HepG2 (cell line): ENCODE results near the gene NFIC. TPM values are rescaled to one million over a fixed set of nuclear protein-coding genes. Genes with fewer than 3 reads are reported as not detected.

ENCODE experiments used
- CBX2 ChIP-seq, 2 experiments: fragments of 200-600 bp in 1 of 2; sonication (generic); formaldehyde crosslinking in 1 of 2; IDR thresholded peaks; 2 replicates each; pipeline versions ENCODE4 v1.7.0 to v1.8.1; 2018 to 2022; ENCODE audit warnings: low read depth in 2 of 2, low read length in 1 of 2, mild to moderate bottlenecking in 1 of 2, missing genetic modification reagents in 1 of 2
- DMAP1 ChIP-seq: IDR thresholded peaks from 2 replicates; pipeline ENCODE4 v1.6.1; 2016
- ELF1 ChIP-seq: sonication (generic); formaldehyde crosslinking; IDR thresholded peaks from 2 replicates; pipeline ENCODE4 v1.4.0; 2020; ENCODE audit warnings: missing genetic modification reagents
- EP300 ChIP-seq, 3 experiments: sonication (generic) in 1 of 3; formaldehyde crosslinking in 1 of 3; IDR thresholded peaks; 2 replicates each; pipeline versions ENCODE4 v1.5.1 to v1.6.1; 2011 to 2020; ENCODE audit warnings: low read depth in 2 of 3, low read length in 2 of 3, borderline replicate concordance in 1 of 3, improper control_type of control experiment in 1 of 3, mild to moderate bottlenecking in 1 of 3, missing genetic modification reagents in 1 of 3, moderate library complexity in 1 of 3
- ESRRA ChIP-seq: sonication (generic); formaldehyde crosslinking; IDR thresholded peaks from 2 replicates; pipeline ENCODE4 v1.5.1; 2020; ENCODE audit warnings: mild to moderate bottlenecking, low read depth, missing genetic modification reagents
- FOXJ3 ChIP-seq: sonication (generic); formaldehyde crosslinking; IDR thresholded peaks from 2 replicates; pipeline ENCODE4 v1.4.0; 2020; ENCODE audit warnings: missing genetic modification reagents, mild to moderate bottlenecking, borderline replicate concordance
- FOXM1 ChIP-seq: sonication (generic); formaldehyde crosslinking; IDR thresholded peaks from 2 replicates; pipeline ENCODE4 v1.5.0; 2020; ENCODE audit warnings: missing genetic modification reagents
- KAT7 ChIP-seq: IDR thresholded peaks from 2 replicates; pipeline ENCODE4 v1.6.1; 2018; ENCODE audit warnings: borderline replicate concordance, missing compliant biosample characterization
- KLF12 ChIP-seq: sonication (generic); formaldehyde crosslinking; IDR thresholded peaks from 2 replicates; pipeline ENCODE4 v1.4.0; 2020; ENCODE audit warnings: missing genetic modification reagents, borderline replicate concordance
- MED8 ChIP-seq: sonication (generic); formaldehyde crosslinking; IDR thresholded peaks from 2 replicates; pipeline ENCODE4 v1.8.1; 2023; ENCODE audit warnings: mild to moderate bottlenecking, missing genetic modification reagents; ENCODE audit not compliant: insufficient replicate concordance
- PHF21A ChIP-seq: sonication (generic); formaldehyde crosslinking; IDR thresholded peaks from 2 replicates; pipeline ENCODE4 v1.5.0; 2020; ENCODE audit warnings: mild to moderate bottlenecking, missing genetic modification reagents
- SP140L ChIP-seq: sonication (generic); formaldehyde crosslinking; IDR thresholded peaks from 2 replicates; pipeline ENCODE4 v1.4.0; 2020; ENCODE audit warnings: missing genetic modification reagents, borderline replicate concordance
- SP2 ChIP-seq: sonication (generic); formaldehyde crosslinking; IDR thresholded peaks from 2 replicates; pipeline ENCODE4 v1.5.1; 2020; ENCODE audit warnings: mild to moderate bottlenecking, missing genetic modification reagents
- U2AF1 ChIP-seq: fragments of 200-400 bp; formaldehyde crosslinking; optimal IDR thresholded peaks from 2 replicates; pipeline ENCODE3; 2017; ENCODE audit warnings: mild to moderate bottlenecking, low read depth, low read length
- WIZ ChIP-seq: sonication (generic); formaldehyde crosslinking; IDR thresholded peaks from 2 replicates; pipeline ENCODE4 v1.5.1; 2020; ENCODE audit warnings: mild to moderate bottlenecking, missing genetic modification reagents
- YEATS4 ChIP-seq: sonication (generic); formaldehyde crosslinking; IDR thresholded peaks from 2 replicates; pipeline ENCODE4 v1.4.0; 2020; ENCODE audit warnings: missing genetic modification reagents, borderline replicate concordance
- ZNF383 ChIP-seq: sonication (generic); formaldehyde crosslinking; IDR thresholded peaks from 2 replicates; pipeline ENCODE4 v1.4.0; 2020; ENCODE audit warnings: missing genetic modification reagents, mild to moderate bottlenecking, borderline replicate concordance
- ZNF451 ChIP-seq: sonication (generic); formaldehyde crosslinking; IDR thresholded peaks from 2 replicates; pipeline ENCODE4 v1.5.0; 2020; ENCODE audit warnings: mild to moderate bottlenecking, missing genetic modification reagents
- ZNF557 ChIP-seq: sonication (generic); formaldehyde crosslinking; IDR thresholded peaks from 2 replicates; pipeline ENCODE4 v1.4.0; 2020; ENCODE audit warnings: missing genetic modification reagents
- ZNF570 ChIP-seq: sonication (generic); formaldehyde crosslinking; IDR thresholded peaks from 2 replicates; pipeline ENCODE4 v1.4.0; 2020; ENCODE audit warnings: mild to moderate bottlenecking, missing genetic modification reagents, borderline replicate concordance
- ZNF780A ChIP-seq: sonication (generic); formaldehyde crosslinking; IDR thresholded peaks from 2 replicates; pipeline ENCODE4 v1.8.0; 2022; ENCODE audit warnings: mild to moderate bottlenecking, missing genetic modification reagents, moderate library complexity
- polyA plus RNA-seq, 8 experiments: library from polyadenylated mRNA; depleted of rRNA in 3 of 8; stranded (reverse) in 7 of 8; unstranded in 1 of 8; fragments of >200 nt; fragmentation: Illumina TruSeq in 4 of 8; extraction: Trizol in 4 of 8; gene quantifications; 2 replicates each; pipeline versions ENCODE4 v1.2.1 to v1.2.3, GENCODE V29; 2011 to 2016; ENCODE audit warnings: low read depth in 4 of 8, missing spikeins in 1 of 8, mixed read lengths in 1 of 8; ENCODE audit not compliant: insufficient read depth in 1 of 8
- total RNA-seq, 5 experiments: library from RNA; depleted of rRNA; stranded (reverse); fragments of >200 nt; fragmentation: Illumina TruSeq; extraction: Trizol; gene quantifications; 2 replicates each; pipeline ENCODE4 v1.2.3, GENCODE V29; 2016; ENCODE audit warnings: low read depth in 1 of 5
- TF ChIP-seq, protein P1 (sequence below): sonication (generic); formaldehyde crosslinking; IDR thresholded peaks from 2 replicates; pipeline ENCODE4 v1.5.1; 2020; ENCODE audit warnings: missing genetic modification reagents, mild to moderate bottlenecking, borderline replicate concordance
- TF ChIP-seq, protein P2 (sequence below): sonication (generic); formaldehyde crosslinking; IDR thresholded peaks from 2 replicates; pipeline ENCODE4 v1.4.0; 2020; ENCODE audit warnings: mild to moderate bottlenecking, missing genetic modification reagents
- TF ChIP-seq, protein P3 (sequence below): sonication (generic); formaldehyde crosslinking; IDR thresholded peaks from 2 replicates; pipeline ENCODE4 v1.5.0; 2020; ENCODE audit warnings: missing genetic modification reagents
- TF ChIP-seq, protein P4 (sequence below): sonication (generic); formaldehyde crosslinking; IDR thresholded peaks from 2 replicates; pipeline ENCODE4 v1.4.0; 2020; ENCODE audit warnings: mild to moderate bottlenecking, missing genetic modification reagents
- TF ChIP-seq, protein P5 (sequence below): sonication (generic); formaldehyde crosslinking; IDR thresholded peaks from 2 replicates; pipeline ENCODE4 v1.4.0; 2020; ENCODE audit warnings: mild to moderate bottlenecking, missing genetic modification reagents

Gene NFIC
- total and polyA plus RNA-seq, 2 of the 13 experiments (the other 11 are each of a cell fraction or from before 2014, with no cell fraction given) = 1.3 to 2.5 TPM

DNA sequence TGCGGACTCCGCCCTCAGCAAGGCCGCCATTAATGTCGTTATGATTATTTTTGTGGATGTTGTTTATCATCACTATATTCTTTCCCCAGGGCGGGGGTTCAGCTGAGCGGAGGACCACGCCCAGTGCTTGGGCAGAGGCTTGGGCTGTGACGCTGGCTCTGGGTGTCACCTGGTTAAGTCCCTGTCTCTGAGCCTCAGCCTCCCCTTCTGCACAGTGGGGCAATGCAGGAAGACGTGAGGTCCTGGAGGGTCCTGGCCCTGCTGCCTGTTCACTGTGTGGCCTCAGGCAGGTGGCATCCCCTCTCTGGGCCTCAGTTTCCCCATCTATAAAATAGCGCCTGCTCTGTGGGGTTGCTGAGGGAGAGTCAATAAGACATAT lies 32.5 kb downstream of the NFIC start (continued):
- TF ChIP-seq, protein P1, sequence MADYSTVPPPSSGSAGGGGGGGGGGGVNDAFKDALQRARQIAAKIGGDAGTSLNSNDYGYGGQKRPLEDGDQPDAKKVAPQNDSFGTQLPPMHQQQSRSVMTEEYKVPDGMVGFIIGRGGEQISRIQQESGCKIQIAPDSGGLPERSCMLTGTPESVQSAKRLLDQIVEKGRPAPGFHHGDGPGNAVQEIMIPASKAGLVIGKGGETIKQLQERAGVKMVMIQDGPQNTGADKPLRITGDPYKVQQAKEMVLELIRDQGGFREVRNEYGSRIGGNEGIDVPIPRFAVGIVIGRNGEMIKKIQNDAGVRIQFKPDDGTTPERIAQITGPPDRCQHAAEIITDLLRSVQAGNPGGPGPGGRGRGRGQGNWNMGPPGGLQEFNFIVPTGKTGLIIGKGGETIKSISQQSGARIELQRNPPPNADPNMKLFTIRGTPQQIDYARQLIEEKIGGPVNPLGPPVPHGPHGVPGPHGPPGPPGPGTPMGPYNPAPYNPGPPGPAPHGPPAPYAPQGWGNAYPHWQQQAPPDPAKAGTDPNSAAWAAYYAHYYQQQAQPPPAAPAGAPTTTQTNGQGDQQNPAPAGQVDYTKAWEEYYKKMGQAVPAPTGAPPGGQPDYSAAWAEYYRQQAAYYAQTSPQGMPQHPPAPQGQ (CRISPR knock-in tag) = no peak
- no peak for TF ChIP-seq ZNF383
- TF ChIP-seq SP2 = no peak
- TF ChIP-seq ZNF570 (CRISPR knock-in tag) = no peak
- 0 out of 2 replicates have a peak, but pooled peaks have one; percentile 11 for TF ChIP-seq SP140L (CRISPR knock-in tag)
- TF ChIP-seq ZNF557 (CRISPR knock-in tag) = no peak
- no peak for TF ChIP-seq FOXM1 (CRISPR knock-in tag)
- 0 out of 2 replicates have a peak, but pooled peaks have one; percentile 7 for TF ChIP-seq ESRRA (CRISPR knock-in tag)
- no peak for TF ChIP-seq WIZ (CRISPR knock-in tag)
- no peak for TF ChIP-seq MED8
- TF ChIP-seq, protein P2, sequence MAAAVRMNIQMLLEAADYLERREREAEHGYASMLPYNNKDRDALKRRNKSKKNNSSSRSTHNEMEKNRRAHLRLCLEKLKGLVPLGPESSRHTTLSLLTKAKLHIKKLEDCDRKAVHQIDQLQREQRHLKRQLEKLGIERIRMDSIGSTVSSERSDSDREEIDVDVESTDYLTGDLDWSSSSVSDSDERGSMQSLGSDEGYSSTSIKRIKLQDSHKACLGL (CRISPR knock-in tag) = 0 out of 2 replicates have a peak, but pooled peaks have one; percentile 18
- TF ChIP-seq ZNF780A (CRISPR knock-in tag) = no peak
- no peak for TF ChIP-seq ELF1 (CRISPR knock-in tag)
- TF ChIP-seq CBX2 (IDR thresholded peaks at IDR 0.05; ENCODE audit: low read depth, low read length) = no peak
- no peak for TF ChIP-seq CBX2 (CRISPR knock-in tag; IDR thresholded peaks at IDR 0.05; ENCODE audit: low read depth)
- TF ChIP-seq, protein P3, sequence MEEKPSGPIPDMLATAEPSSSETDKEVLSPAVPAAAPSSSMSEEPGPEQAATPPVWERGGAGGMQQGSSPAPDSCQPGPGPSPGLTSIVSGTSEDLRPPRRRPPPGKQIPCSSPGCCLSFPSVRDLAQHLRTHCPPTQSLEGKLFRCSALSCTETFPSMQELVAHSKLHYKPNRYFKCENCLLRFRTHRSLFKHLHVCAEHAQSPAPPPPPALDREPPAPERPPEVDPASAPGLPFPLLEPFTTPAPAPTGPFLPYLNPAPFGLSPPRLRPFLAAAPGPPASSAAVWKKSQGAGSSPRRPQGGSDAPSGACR = no peak
- no peak for TF ChIP-seq EP300 (IDR thresholded peaks at IDR 0.05; ENCODE audit: low read depth in 2 of 2, low read length in 2 of 2)
- 0 out of 2 replicates have a peak, but pooled peaks have one; percentile 5 for TF ChIP-seq EP300 (CRISPR knock-in tag; IDR thresholded peaks at IDR 0.05; ENCODE audit: borderline replicate concordance)
- TF ChIP-seq DMAP1 (CRISPR knock-in tag) = no peak; the same call in 1 of the 2 replicates
- TF ChIP-seq PHF21A (CRISPR knock-in tag) = 0 out of 2 replicates have a peak, but pooled peaks have one; percentile 7
- TF ChIP-seq ZNF451 (CRISPR knock-in tag) = no peak
- TF ChIP-seq, protein P4, sequence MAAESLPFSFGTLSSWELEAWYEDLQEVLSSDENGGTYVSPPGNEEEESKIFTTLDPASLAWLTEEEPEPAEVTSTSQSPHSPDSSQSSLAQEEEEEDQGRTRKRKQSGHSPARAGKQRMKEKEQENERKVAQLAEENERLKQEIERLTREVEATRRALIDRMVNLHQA = no peak
- peak; percentile 17; the same call in 1 of the 2 replicates for TF ChIP-seq KLF12 (CRISPR knock-in tag)
- TF ChIP-seq, protein P5, sequence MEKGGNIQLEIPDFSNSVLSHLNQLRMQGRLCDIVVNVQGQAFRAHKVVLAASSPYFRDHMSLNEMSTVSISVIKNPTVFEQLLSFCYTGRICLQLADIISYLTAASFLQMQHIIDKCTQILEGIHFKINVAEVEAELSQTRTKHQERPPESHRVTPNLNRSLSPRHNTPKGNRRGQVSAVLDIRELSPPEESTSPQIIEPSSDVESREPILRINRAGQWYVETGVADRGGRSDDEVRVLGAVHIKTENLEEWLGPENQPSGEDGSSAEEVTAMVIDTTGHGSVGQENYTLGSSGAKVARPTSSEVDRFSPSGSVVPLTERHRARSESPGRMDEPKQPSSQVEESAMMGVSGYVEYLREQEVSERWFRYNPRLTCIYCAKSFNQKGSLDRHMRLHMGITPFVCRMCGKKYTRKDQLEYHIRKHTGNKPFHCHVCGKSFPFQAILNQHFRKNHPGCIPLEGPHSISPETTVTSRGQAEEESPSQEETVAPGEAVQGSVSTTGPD (CRISPR knock-in tag) = 0 out of 2 replicates have a peak, but pooled peaks have one; percentile 35
- TF ChIP-seq YEATS4 (CRISPR knock-in tag) = no peak
- no peak for TF ChIP-seq KAT7 (CRISPR knock-in tag)
- no peak for TF ChIP-seq U2AF1
- no peak for TF ChIP-seq FOXJ3 (CRISPR knock-in tag)
